Measurements from ENCODE around the gene PGM2.
"Not testable (repeated sequence)": the region's sequence is repeated elsewhere in the genome, so short reads cannot be mapped to it uniquely, and the experiment has no call there.

The PGM2 gene

DNA sequence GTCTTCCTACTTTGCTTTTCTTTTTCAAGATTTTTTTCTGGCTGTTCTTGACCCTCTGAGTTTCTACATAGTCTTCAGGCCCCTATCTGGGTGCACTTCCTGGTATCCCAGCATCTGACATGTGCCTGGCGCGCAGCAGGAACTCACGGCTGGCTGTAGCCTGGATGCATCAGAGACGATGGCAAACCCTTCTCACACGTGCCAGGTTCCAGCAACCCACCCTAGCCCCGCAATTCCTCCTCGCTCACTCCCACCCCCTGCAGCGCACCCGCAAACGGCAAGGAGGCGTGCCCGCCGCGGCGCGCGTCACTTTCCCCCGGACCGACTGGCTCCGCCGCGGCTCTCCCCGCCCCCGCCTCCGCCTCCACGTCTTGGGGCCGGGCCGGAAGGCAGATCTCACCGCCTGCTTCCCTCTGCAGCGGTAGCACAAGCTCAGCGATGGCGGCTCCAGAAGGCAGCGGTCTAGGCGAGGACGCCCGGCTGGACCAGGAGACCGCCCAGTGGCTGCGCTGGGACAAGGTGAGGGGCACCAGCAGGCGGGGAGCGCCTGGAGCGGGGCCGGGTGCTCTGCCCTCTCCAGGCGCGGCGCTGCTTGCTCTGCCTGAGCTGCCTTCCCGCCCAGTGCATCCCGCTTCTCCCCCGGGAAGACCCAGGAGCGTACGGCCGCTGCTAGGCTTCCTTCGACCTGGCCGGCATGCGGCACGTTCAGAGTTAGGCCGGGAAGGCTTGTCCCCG, at the start of gene PGM2:
PGM2 (plus strand) TSS at position 392 of the 735 bp plus-strand sequence; CDS start at position 439, 47 bp downstream.
- DNase-seq (ENCODE audit: low read depth), result peak; percentile 84

DNA sequence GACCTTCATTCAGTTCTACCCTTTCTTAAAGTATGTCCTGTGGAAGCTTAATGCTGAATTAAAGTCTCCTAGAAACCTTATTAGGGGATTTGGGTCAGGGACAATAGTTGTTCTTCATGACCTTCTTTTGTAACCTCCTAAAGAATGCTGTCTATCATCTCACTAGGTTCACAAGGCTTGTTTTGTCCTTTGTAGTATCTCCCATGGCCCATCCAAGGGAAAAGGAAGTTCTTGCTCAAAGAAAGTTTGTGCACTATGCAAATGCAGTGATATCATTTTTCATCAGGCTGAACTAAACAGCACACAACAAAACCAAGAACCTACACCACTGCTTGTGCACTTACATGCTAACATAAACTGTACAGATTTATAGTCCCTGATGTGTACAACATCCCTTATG, 46.6 kb upstream of the PGM2 start:
- DNase-seq (ENCODE audit: low read depth), result no peak

DNA sequence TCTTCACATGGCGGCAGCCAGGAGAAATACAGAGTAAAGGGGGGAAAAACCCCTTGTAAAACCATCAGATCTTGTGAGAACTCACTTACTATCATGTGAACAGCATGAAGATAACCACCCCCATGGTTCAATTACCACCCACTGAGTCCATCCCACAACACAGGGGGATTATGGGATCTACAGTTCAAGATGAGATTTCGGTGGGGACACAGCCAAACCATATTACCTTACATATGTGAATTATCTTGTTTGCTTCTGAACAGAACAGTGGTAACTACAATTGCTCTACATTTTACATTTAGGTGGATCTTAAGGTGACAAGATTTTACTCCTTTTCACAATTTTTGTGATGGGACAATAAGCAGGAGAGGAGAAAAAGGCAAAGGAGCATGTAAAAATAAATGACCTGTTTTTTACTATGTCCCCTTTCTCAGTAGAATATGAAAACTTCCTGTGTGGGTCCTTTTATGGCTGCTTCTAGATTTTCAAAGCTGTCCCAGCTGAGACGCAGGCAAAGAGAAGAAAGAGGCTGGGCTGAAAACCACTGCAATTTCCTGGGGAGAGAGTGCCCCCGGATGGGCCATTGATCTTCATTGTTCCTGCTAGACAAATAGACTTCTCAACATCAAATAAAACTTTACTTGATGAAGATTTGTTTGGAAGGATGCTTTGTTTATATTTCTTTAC, 45.9 kb upstream of the PGM2 start:
- peak; percentile 12 for DNase-seq (ENCODE audit: low read depth)

DNA sequence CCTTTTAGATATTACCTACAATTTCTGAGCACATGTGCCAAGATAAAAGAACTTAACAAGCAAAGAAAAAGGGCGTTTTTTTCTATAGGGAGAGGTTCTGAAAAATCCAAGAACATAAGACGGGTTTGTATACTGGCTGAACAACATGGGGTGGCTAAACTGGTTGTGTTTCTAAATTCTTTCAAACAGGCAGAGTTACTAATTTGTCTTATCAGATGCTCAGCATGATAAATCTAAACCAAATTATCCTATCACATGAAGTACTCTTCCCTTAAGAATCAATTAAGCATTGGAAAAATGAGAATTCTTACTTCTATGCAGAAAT, 45.4 kb upstream of the PGM2 start:
- no peak for DNase-seq (ENCODE audit: low read depth)

DNA sequence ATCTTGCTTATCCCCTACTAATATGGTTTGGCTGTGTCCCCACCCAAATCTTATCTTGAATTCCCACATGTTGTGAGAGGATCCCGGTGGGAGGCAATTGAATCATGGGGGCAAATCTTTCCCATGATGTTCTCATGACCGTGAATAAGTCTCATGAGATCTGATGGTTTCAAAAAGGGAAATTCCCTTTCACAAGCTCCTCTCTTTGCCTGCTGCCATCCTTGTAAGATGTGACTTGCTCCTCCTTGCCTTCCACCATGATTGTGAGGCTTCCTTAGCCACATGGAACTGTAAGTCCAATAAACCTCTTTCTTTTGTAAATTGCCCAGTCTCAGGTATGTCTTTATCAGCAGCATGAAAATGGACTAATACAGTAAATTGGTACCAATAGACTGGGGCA, 40.2 kb upstream of the PGM2 start:
- not testable (repeated sequence) for DNase-seq (ENCODE audit: low read depth)

DNA sequence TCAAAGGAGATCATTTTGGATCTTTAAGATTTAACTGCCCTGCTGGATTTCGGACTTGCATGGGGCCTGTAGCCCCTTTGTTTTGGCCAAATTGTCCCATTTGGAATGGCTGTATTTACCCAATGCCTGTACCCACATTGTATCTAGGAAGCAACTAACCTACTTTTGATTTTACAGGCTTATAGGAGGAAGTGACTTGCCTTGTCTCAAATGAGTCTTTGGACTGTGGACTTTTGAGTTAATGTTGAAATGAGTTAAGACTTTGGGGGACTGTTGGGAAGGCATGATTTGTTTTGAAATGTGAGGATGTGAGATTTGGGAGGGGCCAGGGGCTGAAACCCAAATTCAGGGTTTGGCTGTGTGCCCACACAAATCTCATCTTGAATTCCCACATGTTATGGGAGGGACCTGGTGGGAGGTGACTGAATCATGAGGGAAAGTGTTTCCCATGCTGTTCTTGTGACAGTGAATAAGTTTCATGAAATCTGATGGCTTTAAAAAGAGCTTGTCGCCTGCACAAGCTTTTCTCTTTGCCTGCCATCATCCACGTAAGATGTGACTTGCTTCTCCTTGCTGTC, 38.5 kb upstream of the PGM2 start:
- DNase-seq (ENCODE audit: low read depth), result not testable (repeated sequence)

DNA sequence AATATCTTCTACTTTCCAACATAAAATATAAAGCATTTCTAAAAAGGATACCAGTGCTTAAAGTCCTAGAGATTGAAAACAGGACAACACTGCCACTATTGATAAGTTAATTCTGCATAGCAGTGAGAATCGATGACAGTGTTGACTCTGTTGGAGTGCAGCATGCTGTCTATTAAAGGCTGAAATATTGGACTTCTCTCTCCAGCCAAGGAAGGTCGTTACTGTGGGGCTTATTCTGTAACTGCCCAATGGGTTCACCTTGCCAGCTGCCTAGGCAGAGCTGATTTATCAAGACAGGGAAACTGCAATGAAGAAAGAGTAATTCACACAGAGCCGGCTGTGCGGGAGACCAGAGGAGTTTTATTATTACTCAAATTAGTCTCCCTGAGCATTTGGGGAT, 37.7 kb upstream of the PGM2 start:
- DNase-seq (ENCODE audit: low read depth), result no peak

DNA sequence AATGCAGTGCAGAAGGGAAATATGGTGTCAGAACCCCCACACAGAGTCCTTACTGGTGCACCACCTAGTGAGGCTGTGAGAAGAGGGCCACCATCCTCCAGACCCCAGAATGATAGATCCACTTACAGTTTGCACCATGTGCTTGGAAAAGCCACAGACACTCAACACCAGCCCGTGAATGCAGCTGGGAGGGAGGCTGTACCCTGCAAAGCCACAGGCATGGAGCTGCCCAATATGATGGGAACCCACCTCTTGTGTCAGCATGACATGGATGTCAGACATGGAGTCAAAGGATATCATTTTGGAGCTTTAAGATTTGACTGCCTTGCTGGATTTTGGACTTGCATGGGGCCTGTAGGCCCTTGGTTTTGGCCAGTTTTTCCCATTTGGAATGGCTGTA, 34.2 kb upstream of the PGM2 start:
- no peak for DNase-seq (ENCODE audit: low read depth)

DNA sequence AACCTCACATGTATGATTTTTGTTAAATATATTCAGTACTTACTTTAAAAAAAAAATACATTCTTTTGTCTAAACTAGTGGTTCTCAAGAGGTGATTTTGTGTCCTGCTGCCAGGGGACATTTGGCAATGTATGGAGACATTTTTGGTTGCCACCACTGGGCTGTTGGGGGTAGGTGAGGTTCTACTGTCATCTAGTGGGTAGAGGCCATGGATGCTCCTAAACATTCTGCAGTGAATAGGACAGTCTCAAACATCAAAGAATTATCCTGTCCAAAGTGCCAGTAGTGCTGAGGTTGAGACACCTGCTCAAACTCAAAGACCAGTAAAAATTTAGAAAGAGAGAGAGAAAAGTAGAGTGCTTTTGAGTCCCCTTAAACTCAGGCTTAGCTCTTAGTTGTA, 32.9 kb upstream of the PGM2 start:
- DNase-seq (ENCODE audit: low read depth), result no peak

DNA sequence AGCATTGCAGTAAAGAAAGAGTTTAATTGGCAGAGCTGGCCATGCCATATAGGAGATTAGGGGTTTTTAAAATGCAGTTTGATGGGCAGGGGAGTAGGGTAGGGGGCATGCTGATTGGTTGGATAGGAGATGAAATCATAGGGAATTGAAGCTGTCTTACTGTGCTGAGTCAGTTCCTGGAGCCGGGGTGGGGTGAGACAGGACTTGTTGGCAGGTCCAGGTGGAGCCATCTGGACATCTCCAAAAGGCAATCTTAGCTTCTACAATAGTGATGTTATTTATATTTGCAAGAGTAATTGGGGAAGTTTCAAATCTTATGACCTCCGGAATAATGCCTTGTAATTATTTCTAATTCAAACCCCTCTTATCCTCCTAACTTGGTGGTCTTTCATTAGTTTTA, 32.4 kb upstream of the PGM2 start:
- DNase-seq (ENCODE audit: low read depth), result no peak

DNA sequence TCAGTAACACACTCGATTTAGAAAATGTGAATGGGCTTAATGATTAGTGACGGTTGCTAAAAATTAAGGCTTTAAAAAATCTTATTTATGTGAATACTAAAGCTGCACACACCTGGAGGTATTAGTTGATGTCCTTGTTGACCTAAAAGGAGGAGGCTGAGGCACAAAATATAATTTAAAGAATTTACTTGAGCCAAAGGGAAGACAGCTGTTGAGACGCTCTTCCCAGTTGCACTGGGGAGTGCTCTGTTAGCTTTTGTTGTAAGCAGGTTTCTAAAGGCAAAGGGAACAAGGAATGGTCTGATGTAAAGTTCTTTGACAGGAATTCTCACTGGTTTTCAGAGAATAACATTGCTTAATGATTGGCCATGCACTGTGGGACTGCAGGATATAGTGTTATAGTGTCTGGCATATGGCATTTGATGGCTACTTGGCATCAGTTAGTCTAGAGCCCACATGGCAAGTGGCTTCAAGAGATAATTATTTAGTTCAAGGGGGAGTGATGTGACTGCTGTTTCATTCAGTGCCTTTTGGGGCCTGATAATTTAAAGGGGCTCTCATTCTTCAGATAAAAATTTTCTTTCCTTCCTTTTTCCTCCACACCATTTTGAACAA, 30.8 kb upstream of the PGM2 start:
- no peak for DNase-seq (ENCODE audit: low read depth)

DNA sequence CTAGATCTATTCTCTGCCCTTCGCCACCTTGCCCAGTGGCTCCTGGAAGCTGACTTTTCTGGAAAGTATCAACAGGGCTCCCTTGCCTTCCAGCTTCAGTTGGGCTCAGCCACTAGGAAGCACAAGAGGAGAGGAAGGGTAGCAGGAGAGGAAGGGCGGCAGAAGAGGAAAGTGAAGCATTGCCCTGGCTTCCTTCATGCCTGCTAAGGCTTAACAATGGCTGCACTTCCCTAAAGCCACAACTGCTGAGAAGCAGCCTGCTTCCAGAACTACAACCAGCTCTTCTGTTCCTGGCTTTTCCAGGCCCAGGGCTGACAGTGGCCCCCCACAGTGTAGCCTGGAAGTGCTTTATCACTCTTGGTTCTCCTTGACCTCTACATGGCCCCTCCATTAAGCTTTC, 29.1 kb upstream of the PGM2 start:
- DNase-seq (ENCODE audit: low read depth), result no peak

DNA sequence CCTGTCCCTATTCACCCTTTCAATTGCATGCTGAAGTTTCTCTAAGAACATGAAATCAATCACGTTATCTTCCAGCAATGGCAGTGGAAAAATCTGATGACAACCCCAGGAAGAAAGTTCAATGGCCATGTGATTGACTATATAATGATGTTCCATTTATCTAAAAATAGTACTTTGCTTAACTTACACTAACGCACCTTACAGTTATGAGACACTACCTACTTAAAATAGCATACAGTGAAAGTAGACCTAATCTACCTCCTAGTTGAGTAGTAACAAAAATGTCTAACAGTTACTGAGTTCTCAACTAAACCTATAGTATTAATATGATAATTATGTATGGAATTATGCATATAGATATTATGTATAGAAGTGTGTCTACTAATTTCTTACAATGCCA, 28.6 kb upstream of the PGM2 start:
- DNase-seq (ENCODE audit: low read depth), result no peak

DNA sequence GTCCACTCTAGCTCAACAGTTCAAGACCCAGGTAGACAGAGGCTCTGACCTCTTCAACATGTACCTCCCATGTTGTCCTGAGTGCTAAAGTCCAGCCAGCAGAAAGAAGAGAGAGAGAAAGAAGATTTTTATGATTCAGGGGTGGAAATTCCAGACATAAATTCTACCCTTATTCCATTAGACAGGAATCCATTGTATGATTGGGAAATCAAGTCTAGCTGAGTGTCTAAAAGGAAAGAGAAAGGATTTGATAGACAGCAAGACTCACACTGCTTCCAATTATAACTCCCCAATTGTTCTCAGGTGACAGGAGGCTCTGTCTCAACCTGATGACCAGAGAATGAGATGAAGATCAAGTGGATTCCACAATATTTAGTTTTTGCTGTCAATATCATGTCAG, 27.9 kb upstream of the PGM2 start:
- DNase-seq (ENCODE audit: low read depth), result no peak

DNA sequence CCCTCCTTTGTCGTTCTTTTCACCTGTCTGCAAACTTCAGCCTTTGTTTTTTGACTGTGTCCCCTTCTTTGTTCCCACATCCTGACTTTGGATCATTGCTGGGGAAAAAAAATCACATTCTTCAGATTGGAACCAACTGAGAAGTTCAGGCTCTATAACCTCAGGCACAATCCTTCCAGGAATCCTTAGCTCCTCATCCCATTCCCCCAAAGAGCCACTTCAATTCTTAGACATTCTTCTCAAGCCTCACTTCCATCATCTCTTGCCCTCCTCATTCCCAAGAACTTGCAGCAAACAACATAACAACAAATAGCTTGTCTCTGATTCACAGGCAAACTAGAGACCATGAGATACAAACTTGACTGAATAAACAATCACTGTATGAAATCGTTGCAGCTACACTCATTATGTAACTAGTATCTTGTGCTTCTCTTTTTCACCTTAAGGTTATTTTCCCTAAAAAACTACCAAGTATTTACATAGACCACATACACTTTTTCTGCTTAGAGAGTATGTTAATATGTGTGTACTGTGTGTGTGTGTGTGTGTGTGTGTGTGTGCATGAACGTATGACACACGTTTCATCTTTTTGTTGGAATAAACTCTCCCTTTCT, 26.4 kb upstream of the PGM2 start:
- no peak for DNase-seq (ENCODE audit: low read depth)

DNA sequence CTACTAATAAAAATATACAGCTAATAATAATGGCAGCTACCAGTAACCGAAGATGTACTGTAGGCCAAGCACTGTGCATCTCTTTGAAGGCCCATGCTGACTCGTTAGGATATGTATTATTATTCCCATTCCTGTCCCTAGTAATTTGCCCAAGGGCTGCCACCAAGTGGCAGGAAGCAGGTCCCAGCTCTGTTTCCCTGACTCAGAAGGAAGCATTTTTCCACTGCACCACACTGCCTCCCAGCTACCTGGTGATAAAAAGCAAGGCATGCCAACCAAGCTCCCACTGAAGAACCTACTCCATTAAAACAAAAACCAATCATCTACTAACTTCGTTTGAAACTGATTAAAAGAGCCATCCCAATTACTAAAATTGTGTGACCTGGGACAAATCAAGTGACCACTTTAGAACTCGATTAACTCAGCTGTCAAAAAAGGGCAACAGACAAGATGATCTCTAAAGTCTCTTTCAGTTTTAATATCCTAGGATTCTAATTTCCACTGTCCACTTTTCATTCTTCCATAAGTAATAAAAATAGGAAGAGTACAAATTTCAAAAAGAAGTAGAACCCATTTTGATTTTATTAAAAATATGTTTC, 24.3 kb upstream of the PGM2 start:
- DNase-seq (ENCODE audit: low read depth), result no peak

DNA sequence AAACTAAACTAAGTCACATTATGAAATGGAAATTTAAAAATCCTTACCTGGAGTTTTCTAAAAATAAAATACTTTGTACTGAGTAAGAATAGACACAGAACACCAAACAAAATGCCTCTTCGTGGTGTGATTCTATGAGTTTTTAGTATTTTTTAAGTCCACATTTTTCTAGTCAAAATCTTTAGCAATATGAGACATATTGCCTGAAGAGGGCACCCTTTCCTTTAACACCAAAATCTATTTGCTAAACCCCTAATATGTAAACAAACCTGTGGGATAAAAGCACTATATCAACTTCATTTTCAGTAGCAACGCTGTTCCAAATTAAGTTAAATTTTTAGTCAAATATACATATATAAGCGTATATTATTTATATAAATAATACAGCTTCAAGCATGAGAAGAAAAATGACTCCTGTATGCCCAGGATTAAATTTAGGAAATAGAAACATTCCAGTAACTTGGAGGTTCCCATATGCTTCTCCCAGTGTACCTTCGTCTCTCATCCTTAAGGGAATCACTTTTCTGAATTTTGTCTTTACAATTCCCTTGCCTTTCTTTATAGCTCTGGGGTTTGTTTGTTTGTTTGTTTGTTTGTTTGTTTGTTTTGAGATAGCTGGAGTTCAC, 23.0 kb upstream of the PGM2 start:
- DNase-seq (ENCODE audit: low read depth), result no peak

DNA sequence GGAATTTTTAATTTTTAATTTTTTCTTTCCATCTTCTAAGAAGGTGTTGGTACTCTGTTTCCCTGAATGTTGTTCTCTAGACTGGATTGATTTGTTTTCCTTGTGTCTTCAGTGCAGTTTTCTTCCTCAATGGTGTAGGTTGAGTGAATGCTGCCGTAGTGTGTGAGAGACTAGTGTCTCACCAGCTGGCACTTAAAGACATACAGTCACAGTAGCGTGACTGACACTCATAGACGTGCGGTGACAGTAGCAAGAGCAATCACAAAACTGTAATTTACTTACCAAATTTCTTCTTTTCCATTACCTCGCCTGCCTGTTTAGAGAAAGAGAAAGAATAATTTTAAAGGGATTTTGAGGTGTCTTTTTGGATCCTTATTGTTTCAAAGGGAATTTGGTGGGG, 21.4 kb upstream of the PGM2 start:
- no peak for DNase-seq (ENCODE audit: low read depth)

DNA sequence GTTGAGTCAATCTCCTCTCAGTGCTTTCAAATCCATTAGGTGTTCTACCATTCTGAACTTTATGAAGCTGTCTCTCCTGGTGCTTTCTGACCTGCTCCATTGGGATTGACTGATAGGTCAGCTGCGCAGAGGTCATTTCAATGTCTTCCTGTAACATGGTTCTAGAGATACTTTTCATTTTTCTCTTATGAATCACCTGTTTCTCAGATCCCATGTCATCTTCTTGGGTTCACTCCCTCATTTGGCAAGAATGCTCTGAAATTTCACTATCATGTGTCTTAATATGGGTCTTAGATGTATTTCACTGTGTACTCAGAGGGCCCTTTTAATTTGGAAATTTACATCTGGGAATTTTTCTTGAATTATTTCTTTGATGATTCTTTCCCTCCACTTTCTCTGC, 13.8 kb upstream of the PGM2 start:
- DNase-seq (ENCODE audit: low read depth), result no peak

DNA sequence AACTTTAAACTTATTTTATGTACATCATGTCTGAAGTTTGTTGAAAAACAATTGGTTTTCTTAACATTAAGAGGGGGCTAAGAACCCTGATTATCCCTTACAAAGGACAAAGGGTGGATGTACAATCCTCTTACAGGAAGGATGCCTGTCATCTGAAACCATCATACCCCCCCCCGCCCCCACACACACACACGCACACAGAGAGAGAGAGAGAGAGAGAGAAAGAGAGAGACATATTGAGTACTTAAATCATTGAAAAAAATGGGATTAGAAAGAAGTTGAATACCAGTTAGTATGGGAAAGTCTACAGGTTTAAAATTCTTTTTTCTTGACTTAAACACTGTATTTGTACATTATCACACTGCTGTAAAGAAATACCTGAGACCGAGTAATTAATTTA, 10.9 kb upstream of the PGM2 start:
- no peak for DNase-seq (ENCODE audit: low read depth)

DNA sequence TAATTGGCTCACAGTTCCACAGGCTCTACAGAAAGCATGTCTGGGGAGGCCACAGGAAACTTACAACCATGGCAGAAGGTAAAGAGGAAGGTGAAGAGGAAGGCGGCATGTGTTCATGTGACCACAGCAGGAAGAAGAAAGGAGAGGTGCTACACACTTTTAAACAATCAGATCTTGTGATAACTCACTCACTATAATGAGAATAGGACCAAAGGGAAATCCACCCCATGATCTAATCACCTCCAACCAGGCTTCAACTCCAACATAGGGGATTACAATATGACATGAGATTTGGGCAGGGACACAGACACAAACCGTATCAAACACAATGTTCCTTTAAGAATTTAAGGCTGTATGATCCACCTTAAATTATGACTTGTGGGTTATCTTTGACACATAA, 10.5 kb upstream of the PGM2 start:
- no peak for DNase-seq (ENCODE audit: low read depth)

DNA sequence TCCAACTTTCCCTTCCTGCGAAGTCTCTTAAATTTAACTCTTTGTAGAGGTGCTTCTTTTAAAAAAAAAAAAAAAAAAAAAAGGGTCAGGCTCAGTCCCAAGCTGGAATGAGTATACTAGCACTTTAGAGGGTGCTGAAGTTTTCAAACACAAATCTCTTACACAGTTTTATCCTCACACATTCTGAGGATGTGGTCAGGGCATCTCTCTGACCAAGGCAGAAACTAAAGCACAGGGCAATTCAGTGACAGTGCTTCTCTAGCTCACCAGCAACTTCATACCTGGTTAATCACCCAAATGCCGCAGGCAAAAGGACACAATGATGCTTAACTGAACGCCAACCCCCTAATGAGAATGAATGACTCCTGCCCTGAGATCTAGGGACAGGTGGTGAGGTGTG, 9.8 kb upstream of the PGM2 start:
- DNase-seq (ENCODE audit: low read depth), result no peak

All from activated gamma-delta T cell treated with anti-CD3 and anti-CD28 coated beads, Interleukin-2, amount 50 U/mL, for 16 hours (primary cell).